GM21529 (cell line): ENCODE data around the gene ZC3H11A.
"Not testable (repeated sequence)": the region's sequence is repeated elsewhere in the genome, so short reads cannot be mapped to it uniquely, and the experiment has no call there.

Source experiments
- ATAC-seq: cut with Tn5 transposase; IDR thresholded peaks from one replicate; pipeline ENCODE4 v1.9.1; 2021; ENCODE audit not compliant: unreplicated experiment

The ZC3H11A gene

DNA sequence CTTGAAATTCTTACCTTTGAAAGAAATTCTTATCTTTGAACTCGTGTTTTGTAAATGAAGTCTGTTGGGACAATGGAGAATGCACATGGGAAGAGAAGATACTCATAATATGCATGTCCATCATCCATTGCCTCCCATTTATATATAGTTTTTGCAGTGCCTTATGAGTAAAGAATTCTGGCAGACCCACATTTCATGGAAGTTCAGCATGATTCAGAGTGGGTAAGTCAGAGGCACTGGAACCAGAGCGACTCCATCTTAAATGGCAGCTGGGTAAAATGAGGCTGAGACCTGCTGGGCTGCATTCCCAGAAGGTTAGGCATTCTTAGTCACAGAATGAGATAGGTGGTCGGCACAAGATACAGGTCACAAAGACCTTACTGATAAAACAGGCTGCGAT lies 16.6 kb upstream of the ZC3H11A start:
- ATAC-seq: no peak

DNA sequence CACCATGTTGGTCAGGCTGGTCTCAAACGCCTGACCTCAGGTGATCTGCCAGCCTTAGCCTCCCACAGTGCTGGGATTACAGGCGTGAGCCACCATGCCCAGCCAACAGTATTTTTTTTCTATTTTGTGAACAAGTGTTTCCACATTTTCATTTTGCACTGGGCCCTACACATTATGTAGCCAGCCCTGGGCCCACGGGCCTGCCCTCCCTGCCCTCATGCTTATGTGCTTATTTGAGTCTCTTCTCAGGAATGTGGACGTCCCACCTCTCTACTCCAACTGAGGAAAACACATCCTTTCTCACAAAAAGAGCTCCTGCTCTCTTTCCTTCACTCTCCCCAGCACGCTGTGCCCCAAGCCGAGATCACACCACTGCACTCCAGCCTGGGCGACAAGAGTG lies 13.5 kb upstream of the ZC3H11A start:
- ATAC-seq: no peak

DNA sequence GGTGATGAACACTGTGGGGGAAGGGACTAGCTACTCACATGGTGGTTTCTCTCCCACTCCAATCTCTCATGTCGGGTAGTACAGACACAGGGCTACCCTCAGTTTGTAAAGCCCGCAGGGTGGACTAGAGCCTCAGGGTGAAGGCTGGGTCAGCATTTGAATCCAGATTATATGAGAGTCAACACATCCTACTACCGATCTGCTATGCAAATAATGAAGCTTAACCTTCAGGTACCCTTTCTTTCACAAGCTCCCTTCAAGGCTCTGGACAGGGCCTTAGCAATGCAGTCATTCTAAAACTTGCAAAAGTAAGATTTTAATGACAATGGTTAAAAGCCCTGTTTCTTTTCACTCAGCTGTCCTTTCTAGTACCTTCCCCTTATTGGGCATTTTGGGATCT lies 5.5 kb upstream of the ZC3H11A start:
- ATAC-seq: no peak

DNA sequence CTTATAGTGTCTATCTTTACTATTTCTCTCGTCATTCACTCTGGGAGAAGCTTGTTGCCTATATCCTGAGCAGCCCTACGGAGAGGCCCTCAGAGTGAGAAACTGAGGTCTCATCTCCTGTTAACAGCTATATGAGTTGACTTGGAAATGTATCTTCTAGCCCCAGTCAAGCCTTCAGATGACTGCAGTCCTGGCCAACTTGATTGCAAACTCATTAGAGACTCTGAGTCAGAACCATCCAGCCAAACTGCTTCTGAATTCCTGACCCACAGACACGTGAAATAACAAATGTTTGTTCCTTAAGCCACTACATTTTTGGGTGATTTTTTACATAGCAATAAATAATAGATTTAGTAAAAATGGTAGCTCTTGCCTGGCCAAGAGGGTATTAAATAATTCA lies 3.9 kb upstream of the ZC3H11A start:
- ATAC-seq: no peak

DNA sequence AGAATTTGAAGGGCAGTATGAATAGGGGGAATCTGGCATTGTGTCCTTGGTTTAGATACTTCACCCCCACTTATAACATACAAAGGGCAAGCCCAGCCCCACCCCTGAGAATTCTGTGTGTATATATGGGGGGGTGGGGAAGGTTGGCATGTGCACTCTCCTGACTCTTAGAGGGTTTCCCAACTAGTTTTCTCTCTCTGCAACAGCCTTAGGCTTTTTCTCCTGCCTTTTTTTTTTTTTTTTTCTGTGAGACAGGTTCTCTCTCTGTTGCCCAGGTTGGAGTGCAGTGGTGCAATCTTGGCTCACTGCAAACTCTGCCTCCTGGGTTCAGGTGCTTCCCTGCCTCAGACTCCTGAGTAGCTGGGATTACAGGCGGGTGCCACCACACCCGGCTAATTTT lies 2.9 kb upstream of the ZC3H11A start:
- ATAC-seq: no peak

DNA sequence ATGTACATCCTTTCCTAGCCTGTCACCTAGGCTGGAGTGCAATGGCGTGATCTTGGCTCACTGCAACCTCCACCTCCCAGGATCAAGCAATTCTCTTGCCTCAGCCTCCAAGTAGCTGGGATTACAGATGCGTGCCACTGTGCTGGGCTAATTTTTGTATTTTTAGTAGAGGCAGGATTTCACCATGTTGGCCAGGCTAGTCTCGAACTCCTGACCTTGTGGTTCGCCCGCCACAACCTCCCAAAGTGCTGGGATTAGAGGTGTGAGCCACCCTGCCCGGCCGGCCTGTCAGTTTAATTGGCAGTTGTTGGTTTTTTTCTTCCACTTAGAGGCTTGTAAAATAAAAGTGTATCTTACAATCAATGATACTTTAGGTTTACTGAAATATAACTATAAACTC lies 1.9 kb upstream of the ZC3H11A start:
- not testable (repeated sequence) for ATAC-seq

DNA sequence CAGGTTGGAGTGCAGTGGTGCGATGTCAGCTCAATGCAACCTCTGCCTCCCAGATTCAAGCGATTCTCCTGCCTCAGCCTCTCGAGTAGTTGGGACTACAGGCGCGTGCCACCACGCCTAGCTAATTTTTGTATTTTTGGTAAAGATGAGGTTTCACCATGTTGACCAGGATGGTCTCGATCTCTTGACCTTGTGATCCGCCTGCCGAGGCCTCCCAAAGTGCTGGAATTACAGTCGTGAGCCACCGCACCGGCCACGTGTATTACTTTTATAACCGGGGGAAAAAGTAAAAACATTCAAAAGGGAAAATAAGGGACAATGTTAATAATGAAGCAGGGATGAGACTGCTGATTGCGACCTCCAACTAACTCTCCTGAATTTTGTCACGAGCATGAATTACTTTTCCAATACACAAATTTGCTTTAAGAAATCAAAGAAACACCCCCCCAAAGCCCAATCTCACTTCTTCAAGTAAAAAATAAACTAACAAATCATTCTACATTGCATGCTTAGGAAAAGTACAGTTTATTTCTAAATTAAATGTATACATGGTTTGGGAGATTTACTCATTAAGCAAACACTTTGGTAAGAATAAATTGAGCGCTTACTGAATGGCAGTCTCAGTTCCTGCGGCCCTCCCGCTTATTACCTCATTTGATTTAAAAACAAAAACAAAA lies 521 bp upstream of the ZC3H11A start:
- ATAC-seq: no peak

DNA sequence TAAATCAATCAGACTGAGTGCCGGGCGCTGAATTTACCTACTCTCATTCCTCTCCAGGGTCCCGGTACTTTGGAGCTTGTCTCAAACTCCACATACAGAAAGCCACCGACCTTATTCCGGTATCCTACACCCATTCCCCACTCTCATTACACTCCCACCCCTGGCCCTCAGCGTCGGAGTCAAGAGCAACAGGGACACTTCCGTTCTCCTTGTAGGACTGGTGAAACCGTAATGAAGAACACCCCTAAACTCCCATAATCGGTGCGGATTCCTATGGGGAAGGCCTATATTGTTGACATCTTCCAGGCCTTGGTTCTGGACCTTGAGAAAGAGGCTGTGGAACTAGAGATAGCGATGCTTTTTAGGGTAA lies 798 bp downstream of the ZC3H11A start:
- no peak for ATAC-seq

DNA sequence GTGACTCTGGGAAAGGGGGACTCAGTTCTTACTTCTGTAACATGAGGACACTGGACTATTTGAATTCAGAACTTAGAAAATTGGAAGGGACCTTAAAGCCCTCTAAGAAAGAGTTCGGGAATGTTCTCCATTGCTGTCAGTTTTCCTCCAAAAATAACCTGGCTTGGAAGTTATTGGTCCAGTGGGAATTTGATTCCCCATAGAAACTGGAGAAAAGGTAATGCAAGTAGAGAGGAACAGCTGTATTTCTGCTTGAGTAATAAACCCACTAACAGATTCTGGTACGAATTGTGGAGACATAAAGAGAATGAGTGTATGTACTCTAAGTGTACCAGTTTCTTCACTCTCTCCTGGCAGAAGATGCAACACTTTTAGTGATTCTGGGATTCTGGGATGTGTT lies 1.8 kb downstream of the ZC3H11A start:
- ATAC-seq: no peak

DNA sequence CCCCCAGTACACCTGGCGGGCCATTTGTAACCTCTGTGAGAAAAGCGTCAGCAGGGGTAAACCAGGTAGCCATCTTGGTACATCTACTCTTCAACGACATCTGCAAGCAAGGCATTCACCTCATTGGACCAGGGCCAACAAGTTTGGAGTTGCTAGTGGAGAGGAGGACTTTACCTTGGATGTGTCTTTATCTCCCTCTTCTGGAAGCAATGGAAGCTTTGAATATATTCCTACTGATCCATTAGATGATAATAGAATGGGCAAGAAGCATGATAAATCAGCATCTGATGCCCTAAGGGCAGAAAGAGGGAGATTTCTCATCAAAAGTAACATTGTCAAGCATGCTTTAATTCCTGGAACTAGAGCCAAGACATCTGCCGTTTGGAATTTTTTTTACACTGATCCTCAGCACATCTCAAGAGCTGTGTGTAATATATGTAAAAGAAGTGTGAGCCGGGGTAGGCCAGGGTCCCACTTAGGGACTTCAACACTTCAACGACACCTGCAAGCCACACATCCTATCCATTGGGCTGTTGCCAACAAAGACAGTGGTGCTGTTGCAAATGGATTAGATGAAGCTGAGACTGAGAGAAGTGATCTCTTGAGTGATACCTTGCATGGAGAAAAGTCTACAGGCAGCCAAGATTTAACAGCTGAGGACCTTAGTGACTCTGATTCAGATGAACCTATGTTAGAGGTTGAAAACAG lies 2.7 kb downstream of the ZC3H11A start:
- ATAC-seq: no peak

DNA sequence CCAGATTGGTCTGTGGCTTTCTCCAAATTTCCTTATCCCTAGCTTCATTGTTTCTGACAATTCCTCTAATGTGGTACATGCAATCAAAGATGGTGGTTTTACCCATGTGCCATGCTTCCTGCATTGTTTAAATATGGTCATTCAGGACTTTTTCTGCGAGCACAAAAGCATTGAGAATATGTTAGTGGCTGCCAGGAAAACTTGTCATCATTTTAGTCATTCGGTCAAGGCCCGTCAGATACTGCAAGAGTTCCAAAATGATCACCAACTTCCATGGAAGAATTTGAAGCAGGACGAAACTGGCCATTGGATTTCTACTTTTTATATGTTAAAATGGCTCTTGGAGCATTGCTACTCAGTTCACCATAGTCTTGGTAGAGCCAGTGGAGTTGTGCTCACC lies 3.7 kb downstream of the ZC3H11A start:
- no peak for ATAC-seq

DNA sequence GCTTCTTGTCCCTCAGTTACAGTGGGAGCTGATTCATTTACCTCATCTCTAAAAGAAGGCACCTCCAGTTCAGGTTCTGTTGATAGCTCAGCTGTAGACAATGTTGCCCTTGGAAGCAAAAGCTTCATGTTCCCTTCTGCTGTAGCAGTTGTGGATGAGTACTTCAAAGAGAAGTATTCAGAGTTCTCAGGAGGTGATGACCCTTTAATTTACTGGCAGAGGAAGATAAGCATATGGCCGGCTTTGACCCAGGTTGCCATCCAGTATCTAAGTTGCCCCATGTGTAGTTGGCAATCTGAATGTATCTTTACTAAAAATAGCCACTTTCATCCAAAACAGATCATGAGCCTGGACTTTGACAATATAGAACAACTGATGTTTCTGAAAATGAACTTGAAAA lies 4.5 kb downstream of the ZC3H11A start:
- no peak for ATAC-seq

DNA sequence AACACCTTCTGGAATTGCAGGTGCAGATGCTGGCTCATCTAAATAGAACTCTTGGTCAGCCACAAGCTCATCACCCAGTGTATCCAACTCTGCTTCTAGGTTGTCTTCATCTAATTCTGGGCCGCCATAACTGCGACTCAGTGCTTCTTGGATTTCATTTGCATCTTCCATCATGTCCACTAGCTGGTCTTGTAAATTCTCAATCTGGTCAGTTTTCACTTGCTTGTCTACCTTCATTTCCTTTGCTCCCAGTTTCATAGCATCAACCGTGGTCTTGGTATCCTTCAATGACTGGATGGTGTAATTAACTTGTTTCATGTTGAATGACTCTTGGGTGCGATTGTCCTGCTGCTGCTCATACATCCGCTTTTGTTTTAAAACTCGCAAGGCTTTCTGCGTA lies 10.3 kb downstream of the ZC3H11A start:
- ATAC-seq: no peak

DNA sequence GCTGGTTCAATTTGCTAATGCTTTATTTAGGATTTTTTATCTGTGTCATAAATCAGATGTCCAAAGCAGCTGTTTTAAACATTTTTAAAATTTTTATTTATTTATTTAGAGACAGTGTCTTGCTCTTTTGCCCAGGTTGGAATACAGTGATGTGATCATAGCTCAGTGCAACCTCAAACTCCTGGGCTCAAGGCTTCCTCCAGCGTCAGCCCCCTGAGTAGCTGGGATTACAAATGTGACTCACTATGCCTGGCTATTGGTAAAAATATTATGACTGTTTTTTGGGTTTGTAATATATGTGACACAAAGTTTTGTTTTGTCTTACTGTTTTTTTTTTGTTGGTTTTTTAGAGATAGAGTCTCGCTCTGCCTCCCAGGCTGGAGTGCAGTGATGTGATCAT lies 11.8 kb downstream of the ZC3H11A start:
- no peak for ATAC-seq

DNA sequence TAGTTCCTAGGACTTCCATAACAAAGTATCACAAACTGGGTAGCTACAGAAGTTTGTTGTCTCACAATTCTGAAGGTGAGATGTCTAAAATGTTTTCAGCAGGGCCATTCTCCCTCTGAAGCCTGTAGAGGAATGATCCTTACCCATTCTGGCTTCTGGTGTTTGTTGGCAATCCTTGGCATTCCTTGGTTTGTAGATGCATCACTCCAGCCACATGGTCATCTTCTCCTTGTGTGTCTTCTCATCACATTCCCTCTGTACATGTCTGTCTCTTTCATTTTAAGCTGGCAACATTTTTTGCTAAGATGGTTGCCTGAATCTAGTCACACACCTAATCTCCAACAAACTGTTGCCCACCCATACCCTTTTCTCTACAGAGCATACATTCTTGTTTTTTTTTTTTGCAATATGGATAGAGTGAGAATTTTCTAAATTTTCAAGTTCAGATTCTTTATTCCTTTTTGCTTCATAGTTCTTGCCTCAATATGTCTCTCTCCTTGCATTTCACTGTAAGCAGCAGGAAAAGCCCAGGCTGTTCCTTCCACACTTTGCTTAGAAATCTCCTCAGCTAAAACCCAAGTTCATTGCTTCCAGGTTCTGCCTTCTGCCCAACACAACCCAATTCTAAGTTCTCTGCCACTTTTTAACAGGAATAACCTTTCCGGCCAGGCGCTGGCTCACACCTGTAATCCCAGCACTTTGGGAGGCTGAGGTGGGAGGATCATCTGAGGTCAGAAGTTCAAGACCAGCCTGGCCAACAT lies 18.3 kb downstream of the ZC3H11A start:
- ATAC-seq: no peak

DNA sequence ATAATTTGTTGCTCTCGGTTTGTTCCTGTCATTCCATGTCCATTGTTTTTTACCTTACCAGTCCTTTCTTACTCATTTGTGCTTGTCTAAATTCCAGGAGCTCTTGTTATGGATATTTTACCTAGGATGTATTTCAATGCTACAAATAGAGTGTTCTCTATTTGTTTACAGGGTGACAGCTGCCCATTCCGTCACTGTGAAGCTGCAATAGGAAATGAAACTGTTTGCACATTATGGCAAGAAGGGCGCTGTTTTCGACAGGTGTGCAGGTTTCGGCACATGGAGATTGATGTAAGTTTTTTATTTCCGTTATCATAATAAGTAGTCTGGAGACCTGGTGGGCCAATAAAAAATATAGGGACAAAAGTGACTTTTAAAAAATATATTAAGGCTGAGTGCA lies 23.0 kb downstream of the ZC3H11A start:
- ATAC-seq: no peak

DNA sequence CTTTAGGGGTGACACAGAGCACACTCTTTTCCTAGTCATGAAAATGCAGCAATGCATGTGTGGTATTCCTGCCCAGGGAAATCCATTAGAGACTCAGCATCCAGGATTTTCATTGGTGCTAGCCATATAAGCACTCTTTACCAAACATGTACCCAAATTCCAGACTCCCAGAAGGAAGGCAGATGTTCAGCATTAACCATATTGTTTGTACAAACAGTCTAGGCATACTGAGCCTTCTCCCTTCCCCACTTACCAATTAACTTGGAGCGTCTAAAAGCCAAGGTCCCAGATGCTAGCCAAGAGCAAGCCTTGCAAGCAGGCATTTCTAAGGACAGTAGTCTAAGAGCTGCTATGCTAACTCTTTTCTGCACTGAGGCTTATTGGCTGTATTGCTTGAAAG lies 27.9 kb downstream of the ZC3H11A start:
- no peak for ATAC-seq

DNA sequence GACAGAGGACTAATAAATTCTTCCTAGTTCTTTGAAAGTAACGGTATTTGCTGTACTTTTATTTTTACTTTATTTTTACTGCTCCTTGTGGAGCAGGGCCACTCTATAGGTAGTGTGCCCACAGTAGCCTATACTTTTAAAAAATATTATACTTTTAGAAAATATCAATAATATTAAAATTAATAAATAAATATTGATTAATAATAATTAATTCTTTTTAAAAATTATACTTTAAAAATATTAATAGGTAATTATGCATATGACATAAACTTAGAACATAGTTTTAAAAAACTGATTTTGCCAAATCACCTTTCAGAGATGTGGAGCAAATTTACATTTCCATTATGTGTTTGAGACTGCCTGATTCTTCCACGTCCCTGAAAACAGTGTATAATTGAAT lies 30.8 kb downstream of the ZC3H11A start:
- no peak for ATAC-seq

DNA sequence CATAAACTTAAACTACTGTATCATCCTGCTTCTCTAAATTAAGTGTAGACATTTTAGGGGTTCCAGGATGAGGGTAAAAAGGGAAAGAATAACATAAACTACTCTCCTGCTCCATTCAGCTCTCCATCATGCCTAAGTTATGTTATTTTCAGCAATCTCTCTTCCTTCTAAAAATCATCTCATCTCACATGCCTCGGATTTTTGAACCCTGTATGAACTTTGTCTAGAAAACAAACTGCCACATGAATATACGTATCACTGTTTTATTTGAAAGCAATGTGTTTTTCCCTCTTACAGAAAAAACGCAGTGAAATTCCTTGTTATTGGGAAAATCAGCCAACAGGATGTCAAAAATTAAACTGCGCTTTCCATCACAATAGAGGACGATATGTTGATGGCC lies 32.6 kb downstream of the ZC3H11A start:
- no peak for ATAC-seq

DNA sequence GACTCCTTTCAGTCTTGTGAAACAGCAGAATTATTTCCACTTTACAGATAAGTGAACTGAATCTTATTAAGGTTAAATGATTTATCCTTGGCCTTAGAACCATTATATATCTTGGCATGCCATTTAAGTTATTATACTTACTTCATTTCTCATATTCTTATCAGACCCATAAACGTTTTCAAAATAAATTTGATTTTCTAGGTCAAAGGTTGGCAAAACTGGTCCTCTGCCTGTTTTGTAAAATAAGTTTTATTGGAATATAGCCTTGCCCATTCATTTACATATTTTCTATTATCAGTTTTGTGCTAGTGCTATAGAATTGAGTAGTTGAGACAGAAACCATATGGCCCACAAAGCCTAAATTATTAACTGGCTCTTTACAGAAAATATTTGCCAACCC lies 33.1 kb downstream of the ZC3H11A start:
- no peak for ATAC-seq

DNA sequence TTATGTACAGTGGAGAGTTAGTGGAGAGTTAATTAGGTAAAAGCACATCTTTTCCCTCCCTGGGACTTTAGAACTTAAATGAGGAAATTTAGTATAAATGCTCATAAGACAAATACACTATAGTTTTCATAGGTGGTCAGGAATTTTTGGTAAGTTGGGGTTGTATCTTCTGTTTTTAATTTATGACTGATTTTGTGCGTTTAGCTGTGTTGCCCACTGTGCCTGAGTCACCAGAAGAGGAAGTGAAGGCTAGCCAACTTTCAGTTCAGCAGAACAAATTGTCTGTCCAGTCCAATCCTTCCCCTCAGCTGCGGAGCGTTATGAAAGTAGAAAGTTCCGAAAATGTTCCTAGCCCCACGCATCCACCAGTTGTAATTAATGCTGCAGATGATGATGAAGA lies 33.8 kb downstream of the ZC3H11A start:
- not testable (repeated sequence) for ATAC-seq

DNA sequence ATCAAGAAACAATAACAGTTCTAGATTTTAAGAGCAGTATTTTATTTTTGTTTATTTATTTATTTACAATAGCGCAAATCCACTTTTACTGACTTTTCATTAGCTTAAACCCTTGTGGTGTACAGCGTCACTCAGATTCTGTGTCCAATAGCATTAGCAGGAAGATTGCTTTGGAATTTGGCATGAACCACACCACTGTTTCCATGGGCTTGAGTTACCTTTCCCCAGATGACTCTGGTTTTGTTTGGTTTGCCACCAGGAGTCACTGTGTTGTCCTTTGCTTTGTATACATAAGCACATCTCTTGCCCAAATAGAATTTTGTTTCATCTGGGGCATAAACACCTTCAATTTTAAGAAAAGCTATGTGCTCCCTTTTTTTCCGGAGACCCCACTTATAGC lies 40.1 kb downstream of the ZC3H11A start:
- ATAC-seq: no peak
